Kidney (tissue), 14 donors: ENCODE measurements around the gene LMAN2L. TPM values are rescaled to one million over a fixed set of nuclear protein-coding genes. Genes with fewer than 3 reads are reported as not detected.

Experiments
- DNase-seq, 5 donors: peaks; one replicate each; pipeline ENCODE4 v3.0.0-alpha.2; 2013 to 2020
- FAIRE-seq: peaks from 2 replicates; lab custom pipeline; 2012; peaks lifted over from hg19 to GRCh38; lab: Jason Lieb, UNC
- H3K27ac ChIP-seq, 2 donors: one replicate each; pipeline ENCODE4 v1.7.0; 2013; ENCODE audit warnings: low read depth in 2 of 2, low read length in 2 of 2, inconsistent platforms in 1 of 2
- H3K27me3 ChIP-seq: one replicate; pipeline ENCODE4 v1.7.1; 2013; ENCODE audit warnings: low read length, inconsistent platforms; ENCODE audit not compliant: control insufficient read depth, insufficient read depth
- H3K36me3 ChIP-seq, 3 donors: one replicate each; pipeline versions ENCODE4 v1.7.0 to v1.7.1; 2013; ENCODE audit warnings: low read length in 3 of 3, control low read depth in 1 of 3, inconsistent platforms in 1 of 3; ENCODE audit not compliant: insufficient read depth in 3 of 3, control insufficient read depth in 2 of 3
- H3K4me1 ChIP-seq, 3 donors: one replicate each; pipeline versions ENCODE4 v1.7.0 to v1.7.1; 2013; ENCODE audit warnings: low read length in 3 of 3, inconsistent platforms in 1 of 3, low read depth in 1 of 3; ENCODE audit not compliant: control insufficient read depth in 2 of 3, insufficient read depth in 2 of 3
- H3K4me3 ChIP-seq, 3 donors: one replicate each; pipeline versions ENCODE4 v1.7.0 to v1.8.1; 2013; ENCODE audit warnings: low read length in 3 of 3, control low read depth in 1 of 3, inconsistent platforms in 1 of 3
- H3K9ac ChIP-seq, 3 donors: one replicate each; pipeline versions ENCODE4 v1.7.0 to v1.7.1; 2013; ENCODE audit warnings: low read length in 3 of 3, control low read depth in 1 of 3, inconsistent platforms in 1 of 3
- H3K9me3 ChIP-seq, 3 donors: one replicate each; pipeline versions ENCODE4 v1.7.0 to v1.7.1; 2013; ENCODE audit warnings: low read length in 3 of 3, control low read depth in 1 of 3, inconsistent platforms in 1 of 3; ENCODE audit not compliant: control insufficient read depth in 2 of 3, insufficient read depth in 1 of 3
- CTCF ChIP-seq: IDR thresholded peaks from 3 replicates; pipeline ENCODE4 v1.5.1; 2012; ENCODE audit warnings: mild to moderate bottlenecking, moderate library complexity, borderline replicate concordance; ENCODE audit not compliant: insufficient read depth; ENCODE audit errors: extremely low read depth
- intact Hi-C: fragments of 100-400 bp; cut with DNase I; formaldehyde crosslinking; loops from one replicate; pipeline ENCODE4 v1.11.1; 2022
- polyA plus RNA-seq: library from polyadenylated mRNA; stranded (reverse); fragments of 350-450 nt; fragmentation: Illumina TruSeq; extraction: RNeasy Lipid Tissue Mini Kit (QIAGEN cat#74804); gene quantifications from one replicate; pipeline ENCODE4 v1.2.3, GENCODE V29; 2014; ENCODE audit warnings: low read depth, low replicate concordance; ENCODE audit not compliant: insufficient read depth
- total RNA-seq: library from RNA; stranded (reverse); fragmentation: NEBNext Ultra II Directional; extraction: Animal tissue kit (Norgen Biotek cat#: 25700); gene quantifications from one replicate; pipeline ENCODE4 v1.2.1, GENCODE V29; 2021
- donor health status: control.
- donor health status: control.
- donor health status: control.
- donor health status: control.
- donor health status: control.
- donor health status: DM: yes; HTN: yes; CAD: no.
- donor health status: Normal renal cell carcinoma (clear cell type).

LMAN2L gene
- total and polyA plus RNA-seq, 2 donors from 2014 or later = 23.0 to 25.3 TPM

- Histone ChIP-seq H3K9ac (no peak overlapping the region), H3K4me3 (no peak overlapping the region), H3K36me3 (no peaks in the 10 kb centered on the region), H3K9me3 (no peaks in the 10 kb centered on the region), H3K4me1 (no peaks in the 10 kb centered on the region), H3K27me3 (no peaks in the 10 kb centered on the region), H3K27ac (no peak overlapping the region)
- no peak for DNase-seq
- FAIRE-seq = no peak
- intact Hi-C loops = no loop called here
- TF ChIP-seq CTCF = no peak
These were observed 83.3 kb downstream of the LMAN2L start for GRCh38 chr2:96656540-96656939.

Other genes with a start within 250 kb of the LMAN2L start
- 3.2 TPM for gene NEURL3, start 234.7 kb downstream of the LMAN2L start, total RNA-seq
- gene NEURL3, start 234.7 kb downstream of the LMAN2L start, polyA plus RNA-seq = 11.1 TPM
- 26.3 TPM for gene ARID5A, start 203.3 kb downstream of the LMAN2L start, total RNA-seq
- 8.6 TPM for gene ARID5A, start 203.3 kb downstream of the LMAN2L start, polyA plus RNA-seq
- gene KANSL3, start 101.8 kb downstream of the LMAN2L start, total RNA-seq = 48.8 TPM
- gene KANSL3, start 101.8 kb downstream of the LMAN2L start, polyA plus RNA-seq = 17.5 TPM
- 1.3 TPM for gene FER1L5, start 97.3 kb downstream of the LMAN2L start, total RNA-seq
- gene FER1L5, start 97.3 kb downstream of the LMAN2L start, polyA plus RNA-seq = 0.15 TPM
- gene CNNM4, start 20.8 kb upstream of the LMAN2L start, total RNA-seq = 14.5 TPM
- gene CNNM4, start 20.8 kb upstream of the LMAN2L start, polyA plus RNA-seq = 3.7 TPM
- 26.1 TPM for gene CNNM3, start 76.2 kb upstream of the LMAN2L start, total RNA-seq
- gene CNNM3, start 76.2 kb upstream of the LMAN2L start, polyA plus RNA-seq = 6.9 TPM
- gene ANKRD23, start 104.0 kb upstream of the LMAN2L start, total RNA-seq = 4.0 TPM
- gene ANKRD23, start 104.0 kb upstream of the LMAN2L start, polyA plus RNA-seq = 1.6 TPM
- 10.8 TPM for gene ANKRD39, start 118.0 kb upstream of the LMAN2L start, total RNA-seq
- 19.2 TPM for gene ANKRD39, start 118.0 kb upstream of the LMAN2L start, polyA plus RNA-seq
- gene SEMA4C, start 130.0 kb upstream of the LMAN2L start, total RNA-seq = 44.6 TPM
- 11.1 TPM for gene SEMA4C, start 130.0 kb upstream of the LMAN2L start, polyA plus RNA-seq
- 0.44 TPM for gene FAM178B, start 246.5 kb upstream of the LMAN2L start, total RNA-seq
- gene FAM178B, start 246.5 kb upstream of the LMAN2L start, polyA plus RNA-seq = not detected